Peyer's patch (tissue), 4 donors: ENCODE measurements around the gene SLC6A11.

Experiments used
- CTCF ChIP-seq, 6 experiments: fragments of 450-650 bp in 4 of 6; fragments of 200-600 bp in 2 of 6; sonication (generic) in 1 of 6; IDR thresholded peaks; one replicate each; pipeline ENCODE4 v1.5.1; 2017 to 2019; ENCODE audit warnings: antibody characterized with exemption in 6 of 6, mild to moderate bottlenecking in 3 of 6, moderate library complexity in 1 of 6
- POLR2A ChIP-seq, 2 donors: fragments of 450-650 bp; IDR thresholded peaks; one replicate each; pipeline ENCODE4 v1.5.1; 2017; ENCODE audit warnings: antibody characterized with exemption in 2 of 2, mild to moderate bottlenecking in 2 of 2, moderate library complexity in 2 of 2

- TF ChIP-seq CTCF (IDR thresholded peaks at IDR 0.05) (no peak), POLR2A (IDR thresholded peaks at IDR 0.05) (no peak)
These were observed 154.4 kb downstream of the SLC6A11 start for GRCh38 chr3:10970306-10970960.
